H9 (cell line): ENCODE measurements around the gene APBB2. TPM values are rescaled to one million over a fixed set of nuclear protein-coding genes. Genes with fewer than 3 reads are reported as not detected.

Experiments used
- DNase-seq: peaks from one replicate; pipeline ENCODE4 v3.0.0-alpha.2; 2017
- H2AFZ ChIP-seq: one replicate; pipeline ENCODE4 v1.6.1; 2013; ENCODE audit warnings: mild to moderate bottlenecking, low read length, control low read depth, moderate library complexity
- H2AK5ac ChIP-seq: 2 replicates; pipeline ENCODE4 v1.6.1; 2013; ENCODE audit warnings: low read length, control low read depth, mixed read lengths; ENCODE audit not compliant: insufficient read length
- H2BK120ac ChIP-seq: one replicate; pipeline ENCODE4 v1.6.1; 2013; ENCODE audit warnings: low read depth, mild to moderate bottlenecking, low read length, control low read depth, inconsistent platforms; ENCODE audit not compliant: poor library complexity, severe bottlenecking
- H2BK12ac ChIP-seq: 2 replicates; pipeline ENCODE4 v1.6.1; 2013; ENCODE audit warnings: low read length, control low read depth, mixed read lengths, low read depth; ENCODE audit not compliant: insufficient read length
- H2BK15ac ChIP-seq: 2 replicates; pipeline ENCODE4 v1.6.1; 2013; ENCODE audit warnings: low read depth, low read length, control low read depth
- H2BK20ac ChIP-seq: one replicate; pipeline ENCODE4 v1.6.1; 2013; ENCODE audit warnings: low read depth, mild to moderate bottlenecking, low read length, control low read depth, inconsistent platforms; ENCODE audit not compliant: poor library complexity, severe bottlenecking
- H2BK5ac ChIP-seq: 2 replicates; pipeline ENCODE4 v1.6.1; 2013; ENCODE audit warnings: low read length, control low read depth, mixed read lengths; ENCODE audit not compliant: insufficient read length
- H3K14ac ChIP-seq: 2 replicates; pipeline ENCODE4 v1.6.1; 2013; ENCODE audit warnings: low read length, control low read depth; ENCODE audit not compliant: insufficient read depth
- H3K18ac ChIP-seq: 2 replicates; pipeline ENCODE4 v1.6.1; 2013; ENCODE audit warnings: low read depth, mild to moderate bottlenecking, mixed read lengths, low read length, control low read depth; ENCODE audit not compliant: insufficient read length
- H3K23ac ChIP-seq: 2 replicates; pipeline ENCODE4 v1.6.1; 2013; ENCODE audit warnings: low read length, control low read depth, mixed read lengths, low read depth; ENCODE audit not compliant: insufficient read length
- H3K23me2 ChIP-seq: 2 replicates; pipeline ENCODE4 v1.6.1; 2013; ENCODE audit warnings: low read depth, mild to moderate bottlenecking, mixed read lengths, low read length, control low read depth; ENCODE audit not compliant: insufficient read length, poor library complexity, severe bottlenecking
- H3K27ac ChIP-seq: 2 replicates; pipeline ENCODE4 v1.5.1; 2013; ENCODE audit warnings: low read length, control low read depth, mixed read lengths, low read depth; ENCODE audit not compliant: insufficient read length
- H3K27me3 ChIP-seq: 2 replicates; pipeline ENCODE4 v1.6.1; 2013; ENCODE audit warnings: low read length, control low read depth, inconsistent platforms; ENCODE audit not compliant: insufficient read depth
- H3K4ac ChIP-seq: 2 replicates; pipeline ENCODE4 v1.6.1; 2013; ENCODE audit warnings: low read depth, mild to moderate bottlenecking, control low read depth, inconsistent platforms, low read length, moderate library complexity
- H3K4me1 ChIP-seq: 2 replicates; pipeline ENCODE4 v1.6.1; 2013; ENCODE audit warnings: low read length, control low read depth, inconsistent platforms; ENCODE audit not compliant: insufficient read depth
- H3K4me2 ChIP-seq: 2 replicates; pipeline ENCODE4 v1.6.1; 2013; ENCODE audit warnings: low read length, control low read depth, mixed read lengths; ENCODE audit not compliant: insufficient read length, insufficient read depth
- H3K56ac ChIP-seq: 2 replicates; pipeline ENCODE4 v1.6.1; 2013; ENCODE audit warnings: low read depth, mild to moderate bottlenecking, mixed read lengths, low read length, control low read depth; ENCODE audit not compliant: insufficient read length
- H3K79me1 ChIP-seq: 2 replicates; pipeline ENCODE4 v1.6.1; 2013; ENCODE audit warnings: low read depth, mild to moderate bottlenecking, moderate library complexity, low read length, control low read depth, inconsistent platforms; ENCODE audit not compliant: insufficient read depth, poor library complexity, severe bottlenecking
- H3K79me2 ChIP-seq: 2 replicates; pipeline ENCODE4 v1.6.1; 2013; ENCODE audit warnings: low read length, control low read depth, inconsistent platforms; ENCODE audit not compliant: insufficient read depth
- H3K9ac ChIP-seq: 2 replicates; pipeline ENCODE4 v1.6.1; 2013; ENCODE audit warnings: low read length, control low read depth, mixed read lengths; ENCODE audit not compliant: insufficient read length; ENCODE audit errors: extremely low read depth
- H3K9me3 ChIP-seq: one replicate; pipeline ENCODE4 v1.6.1; 2013; ENCODE audit warnings: low read depth, low read length, inconsistent platforms; ENCODE audit not compliant: control insufficient read depth
- H3T11ph ChIP-seq: one replicate; pipeline ENCODE4 v1.6.1; 2013; ENCODE audit warnings: mild to moderate bottlenecking, low read length, control low read depth, inconsistent platforms
- H4K20me1 ChIP-seq: one replicate; pipeline ENCODE4 v1.6.1; 2013; ENCODE audit not compliant: control insufficient read depth, insufficient read length, insufficient read depth
- H4K5ac ChIP-seq: 2 replicates; pipeline ENCODE4 v1.6.1; 2013; ENCODE audit warnings: low read depth, mild to moderate bottlenecking, mixed read lengths, low read length, control low read depth; ENCODE audit not compliant: insufficient read length
- H4K8ac ChIP-seq: replicated peaks from 2 replicates; pipeline ENCODE4 v1.6.1; 2013; ENCODE audit warnings: low read length, control low read depth, mixed read lengths, low read depth; ENCODE audit not compliant: insufficient read length
- H4K91ac ChIP-seq: 2 replicates; pipeline ENCODE4 v1.6.1; 2013; ENCODE audit warnings: low read depth, mild to moderate bottlenecking, moderate library complexity, mixed read lengths, low read length, control low read depth; ENCODE audit not compliant: insufficient read length
- H3K27ac Mint-ChIP-seq, 3 experiments: 2 replicates in 2 of 3; 3 replicates in 1 of 3; pipeline ENCODE4 v1.8.0; 2020 to 2021; ENCODE audit warnings: mixed read lengths in 3 of 3, mild to moderate bottlenecking in 1 of 3, moderate library complexity in 1 of 3
- H3K27me3 Mint-ChIP-seq: 2 replicates; pipeline ENCODE4 v1.8.0; 2021; ENCODE audit warnings: low read depth, mild to moderate bottlenecking, moderate library complexity, mixed read lengths
- H3K36me3 Mint-ChIP-seq, 3 experiments: 2 replicates in 2 of 3; 3 replicates in 1 of 3; pipeline ENCODE4 v1.8.0; 2020 to 2021; ENCODE audit warnings: low read depth in 3 of 3, mixed read lengths in 3 of 3; ENCODE audit not compliant: insufficient read depth in 1 of 3
- H3K4me1 Mint-ChIP-seq, 2 experiments: 2 replicates each; pipeline ENCODE4 v1.8.0; 2020; ENCODE audit warnings: mixed read lengths in 2 of 2
- H3K4me3 Mint-ChIP-seq, 2 experiments: 2 replicates in 1 of 2; 3 replicates in 1 of 2; pipeline ENCODE4 v1.8.0; 2020 to 2021; ENCODE audit warnings: mild to moderate bottlenecking in 2 of 2, mixed read lengths in 2 of 2, moderate library complexity in 1 of 2
- H3K9me3 Mint-ChIP-seq, 2 experiments: 2 replicates in 1 of 2; 3 replicates in 1 of 2; pipeline ENCODE4 v1.8.0; 2020; ENCODE audit warnings: mild to moderate bottlenecking in 2 of 2, mixed read lengths in 2 of 2, moderate library complexity in 1 of 2
- CTCF ChIP-seq: fragments of 200-600 bp; sonication (generic); conservative IDR thresholded peaks from 3 replicates; pipeline ENCODE4 v1.8.0; 2021; ENCODE audit warnings: antibody characterized with exemption, mild to moderate bottlenecking
- WGBS: extraction: QIAGEN DNeasy Blood & Tissue Kit; methylation state at CpG from one replicate; pipeline ENCODE4 v1.1.7; 2013; ENCODE audit warnings: missing lambda C conversion rate, low lambda C conversion rate, mixed read lengths; ENCODE audit not compliant: insufficient read length; ENCODE audit errors: extremely low coverage; 5-methylcytosine and 5-hydroxymethylcytosine counted together
- total RNA-seq: library from RNA; stranded (reverse); gene quantifications from 2 replicates; pipeline ENCODE4 v1.2.1, GENCODE V29; 2021

The APBB2 gene
- total RNA-seq, 1 experiment from 2014 or later, result 39.6 TPM

DNA sequence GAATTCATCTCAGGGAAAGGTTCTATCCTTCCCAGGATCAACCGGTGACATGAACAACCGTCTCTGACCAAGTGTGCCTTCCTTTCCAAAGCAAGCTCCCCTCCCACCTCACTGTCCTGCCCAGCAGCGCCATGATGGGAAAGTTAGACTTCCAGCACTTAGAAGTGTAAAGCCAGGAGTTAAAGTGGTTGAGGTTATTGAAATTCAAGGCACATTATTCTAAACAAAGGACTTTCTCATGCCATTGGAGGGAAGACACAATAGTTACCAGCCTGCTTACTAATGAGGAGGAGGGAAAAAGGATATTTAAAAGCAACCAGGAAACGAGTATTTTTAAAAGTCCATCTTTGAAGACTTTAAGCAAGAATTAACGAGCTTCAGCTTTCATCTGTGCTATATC, 367.8 kb downstream of the APBB2 start:
- TF ChIP-seq CTCF, result no peak
- H2BK20ac ChIP-seq, result no peak overlapping the region
- no peak overlapping the region for H3K56ac ChIP-seq
- H2BK15ac ChIP-seq, result no peak overlapping the region
- no peaks in the 10 kb centered on the region for H3K23me2 ChIP-seq
- H3K4me1 Mint-ChIP-seq, result peaks cover 40 to 43% of the 10 kb centered on the region in 2 experiments
- H4K8ac ChIP-seq, result no peak overlapping the region
- H3K9me3 ChIP-seq, result no peaks in the 10 kb centered on the region
- no peak overlapping the region for H3T11ph ChIP-seq
- H3K9ac ChIP-seq, result no peak overlapping the region
- no CpG with 5 or more reads among the region's 5 CpGs for WGBS
- no peaks in the 10 kb centered on the region for H3K9me3 Mint-ChIP-seq
- H3K4me1 ChIP-seq, result peaks cover 2% of the 10 kb centered on the region; the same call in 1 of the 2 replicates
- H3K27me3 ChIP-seq, result no peaks in the 10 kb centered on the region
- H3K79me2 ChIP-seq, result peaks cover 6% of the 10 kb centered on the region; the same call in 1 of the 2 replicates
- no peak overlapping the region for H2BK5ac ChIP-seq
- no peak overlapping the region for H3K4ac ChIP-seq
- no peak overlapping the region for H4K91ac ChIP-seq
- DNase-seq, result no peak
- H3K36me3 Mint-ChIP-seq, result peaks cover 0 to 4% (median 2%) of the 10 kb centered on the region in 3 experiments; a peak in 3 of 7 replicates
- H3K27ac Mint-ChIP-seq, result peak overlapping the region in 2 of 3 experiments; percentile 7 to 48; a peak in 6 of 7 replicates
- no peaks in the 10 kb centered on the region for H3K79me1 ChIP-seq
- no peak overlapping the region for H2BK12ac ChIP-seq
- no peak overlapping the region for H2BK120ac ChIP-seq
- H3K27ac ChIP-seq, result no peak overlapping the region
- H3K14ac ChIP-seq, result no peak overlapping the region
- H4K20me1 ChIP-seq, result no peaks in the 10 kb centered on the region
- no peak overlapping the region for H3K23ac ChIP-seq
- no peak overlapping the region for H4K5ac ChIP-seq
- no peak overlapping the region for H3K18ac ChIP-seq
- H2AK5ac ChIP-seq, result no peak overlapping the region
- no peak overlapping the region for H3K4me3 Mint-ChIP-seq
- H3K27me3 Mint-ChIP-seq, result no peaks in the 10 kb centered on the region
- no peak overlapping the region for H2AFZ ChIP-seq
- H3K4me2 ChIP-seq, result peak overlapping the region; percentile 1
